OCI-M2 (cell line): Measurements from ENCODE around the gene IRF2BP1.
"Not testable (repeated sequence)": the region's sequence is repeated elsewhere in the genome, so short reads cannot be mapped to it uniquely, and the experiment has no call there.

ENCODE experiments used
- DNase-seq: peaks from one replicate; lab custom pipeline; 2025; ENCODE audit not compliant: unreplicated experiment; lab: John Stamatoyannopoulos, UW

The IRF2BP1 gene

DNA sequence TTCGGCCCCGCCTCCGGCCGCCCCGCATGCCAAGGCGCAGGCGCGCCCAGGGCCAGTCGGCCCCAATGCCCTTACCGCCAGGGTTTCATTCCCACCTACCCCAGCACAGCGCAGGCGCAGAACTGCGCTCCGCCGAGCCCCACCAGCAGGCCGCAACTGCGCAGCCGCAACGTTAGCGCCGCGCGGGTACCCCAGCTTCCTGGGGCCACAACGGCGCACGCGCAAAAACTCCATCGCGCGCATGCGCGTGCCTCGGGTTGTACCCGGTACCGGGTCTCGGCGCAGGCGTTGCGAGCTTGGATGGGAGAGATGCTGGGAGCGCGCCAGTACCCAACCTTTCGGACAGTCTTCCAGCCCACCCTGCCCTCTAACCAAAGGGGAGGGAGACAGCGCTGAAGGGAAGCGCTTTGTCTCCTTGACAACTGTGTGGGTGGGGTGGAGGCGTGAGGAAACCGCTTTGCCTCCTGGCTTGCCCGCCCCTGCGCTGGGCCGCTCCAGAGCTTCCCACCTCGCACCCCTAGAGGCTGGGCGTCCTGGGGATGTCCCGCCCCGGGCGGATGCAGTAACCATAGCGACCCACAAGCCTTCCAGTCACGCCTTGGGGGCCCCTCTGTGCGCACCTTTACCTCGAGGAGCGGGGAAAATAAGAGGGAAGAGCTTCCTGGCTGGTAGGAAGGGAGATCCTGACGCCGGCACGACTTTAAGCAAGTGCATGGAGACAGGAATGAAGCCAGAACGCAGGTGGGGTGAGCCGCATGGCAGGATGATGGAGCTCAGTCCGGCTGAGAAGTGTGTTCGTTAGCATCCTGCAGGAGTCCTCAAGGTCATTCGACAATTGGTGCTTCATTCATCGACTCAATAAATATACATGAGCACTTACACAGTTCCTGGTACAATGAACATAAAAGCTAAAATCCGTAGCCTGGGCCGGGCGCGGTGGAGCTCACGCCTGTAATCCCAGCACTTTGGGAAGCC, 17.0 kb upstream of the IRF2BP1 start:
- peak; percentile 94 for DNase-seq

DNA sequence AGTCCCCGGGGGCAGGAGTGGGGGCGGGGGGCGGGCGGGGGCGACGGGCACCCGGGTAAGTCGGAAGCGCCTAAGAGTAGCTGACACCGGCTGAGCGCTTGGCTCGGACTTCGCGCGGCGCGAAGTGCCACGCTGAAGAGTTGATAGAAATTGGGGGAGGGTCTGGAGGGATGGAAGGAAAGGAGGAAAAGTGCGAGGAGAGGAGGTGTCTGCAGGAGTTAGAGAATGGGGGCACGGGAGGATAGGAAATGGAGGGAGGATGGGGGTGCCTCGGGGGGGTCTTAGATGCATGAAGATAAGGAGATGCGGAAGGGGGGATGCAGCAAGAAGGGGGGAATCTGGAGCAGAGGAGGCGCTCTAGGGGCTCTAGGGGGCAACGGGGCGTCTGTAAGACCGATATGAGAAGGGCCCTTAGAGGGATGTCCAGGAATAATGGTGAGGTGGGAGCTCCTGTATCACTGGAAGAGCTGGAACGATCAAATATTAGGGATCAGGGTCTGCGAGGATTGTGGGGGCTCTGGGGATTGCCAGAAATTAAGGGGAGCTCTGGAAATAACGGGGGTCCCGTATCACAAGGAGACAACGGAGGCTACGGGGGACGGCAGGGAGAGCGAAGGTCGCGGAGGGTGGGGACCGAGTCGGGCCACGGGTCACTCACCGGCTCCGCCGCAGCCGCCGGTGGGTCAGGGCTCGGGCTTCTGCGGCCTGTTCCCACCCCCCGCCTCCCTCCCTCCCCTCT, 16.1 kb upstream of the IRF2BP1 start, which contains the start of gene MYPOP:
TSS of gene MYPOP (minus strand) at position 702 of the 739 bp plus-strand sequence. CDS start 840 bp downstream, outside the sequence.
- DNase-seq: no peak

GRCh38 chr19:45901432-45901911, 15.5 kb upstream of the IRF2BP1 start:
- DNase-seq: no peak

DNA sequence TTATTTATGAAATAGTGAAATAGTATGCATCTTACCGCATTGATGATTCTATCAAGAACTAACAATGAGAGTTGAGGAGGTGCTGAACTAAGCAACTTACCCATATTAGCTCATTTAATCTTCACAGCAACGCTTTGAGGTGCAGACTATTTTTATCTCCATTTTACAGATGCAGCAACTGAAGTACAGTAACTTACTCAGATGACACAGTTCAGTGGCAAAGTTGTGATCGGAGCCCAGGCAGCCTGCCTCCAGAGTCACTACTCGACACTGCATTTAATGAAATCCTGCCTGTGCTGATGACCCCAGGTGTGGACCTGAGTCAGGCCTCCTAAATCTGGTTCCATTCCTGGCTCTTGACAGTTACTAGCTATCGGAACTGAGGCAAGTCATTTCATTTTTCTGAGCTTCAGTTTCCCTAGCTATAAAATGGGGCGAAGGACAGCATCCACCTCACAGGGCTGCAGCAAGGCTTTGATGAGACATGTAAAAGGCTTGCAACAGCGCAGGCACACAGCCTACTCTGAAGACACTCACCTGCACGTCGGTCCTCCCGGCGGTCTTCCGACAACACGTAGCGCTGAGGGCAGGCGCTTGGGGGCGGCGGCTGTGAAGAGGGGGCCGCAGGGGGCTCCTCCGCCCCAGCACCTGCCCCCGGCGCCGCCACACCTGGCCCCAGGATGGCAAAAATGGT, 14.9 kb upstream of the IRF2BP1 start:
- DNase-seq: no peak

DNA sequence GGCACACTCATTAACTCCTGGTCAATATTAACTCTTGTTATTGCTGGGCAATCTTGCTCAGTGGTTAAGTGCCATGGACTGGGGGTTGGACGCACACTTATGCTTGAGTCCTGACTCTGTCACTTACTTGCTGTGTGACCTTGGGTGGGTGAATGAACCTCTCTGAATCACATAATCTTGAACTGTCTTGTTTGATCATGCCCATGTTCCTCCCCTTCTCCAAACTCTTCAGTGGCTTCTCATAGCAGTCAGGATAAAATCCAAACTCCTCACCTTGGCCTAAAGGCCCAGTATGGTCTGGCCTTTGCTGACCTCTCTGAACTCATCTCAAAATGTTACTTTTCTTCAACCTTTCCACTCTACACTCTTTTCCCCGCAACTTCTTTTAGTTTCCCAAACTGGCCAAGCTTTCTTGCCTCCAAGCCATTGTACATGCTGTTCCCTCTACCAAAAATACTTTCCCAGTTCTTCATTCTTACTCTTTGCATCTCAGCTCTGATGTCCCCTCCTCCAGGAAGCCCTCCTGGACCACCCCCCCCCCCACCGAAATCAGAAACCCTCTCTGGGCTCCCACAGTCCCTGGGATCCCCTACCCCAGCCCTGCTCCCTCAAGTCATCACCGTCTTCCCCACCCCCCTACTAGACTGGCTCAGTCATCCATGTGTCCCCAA, 14.1 kb upstream of the IRF2BP1 start:
- DNase-seq: no peak

GRCh38 chr19:45899253-45899652, 13.3 kb upstream of the IRF2BP1 start:
- no peak for DNase-seq

GRCh38 chr19:45897261-45897812, 11.4 kb upstream of the IRF2BP1 start:
- DNase-seq: no peak

- DNase-seq: not testable (repeated sequence)
Measured at GRCh38 chr19:45895983-45896599, 10.2 kb upstream of the IRF2BP1 start.

DNA sequence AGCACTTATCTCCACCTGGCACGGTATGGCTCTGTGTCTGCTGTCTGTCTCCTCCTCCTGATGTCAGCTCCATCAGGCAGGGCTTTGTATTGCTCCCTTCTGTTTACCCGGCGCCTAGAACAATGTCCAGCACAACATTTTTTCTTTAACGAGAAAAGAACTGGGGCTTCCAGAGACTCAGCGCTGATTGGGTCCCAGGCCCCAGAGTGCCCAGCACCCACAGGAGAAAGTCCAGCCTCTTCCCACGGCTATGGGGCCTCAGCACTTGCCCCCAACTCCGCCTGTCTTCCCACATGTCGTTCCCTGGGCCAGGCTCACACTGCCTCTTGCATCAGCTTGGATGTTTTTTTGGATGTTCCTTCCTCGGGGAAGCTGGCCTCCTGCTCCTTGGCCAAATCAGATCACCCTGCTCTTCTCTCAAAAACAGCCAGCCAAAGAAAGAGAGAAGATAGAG, 9.6 kb upstream of the IRF2BP1 start:
- no peak for DNase-seq

DNA sequence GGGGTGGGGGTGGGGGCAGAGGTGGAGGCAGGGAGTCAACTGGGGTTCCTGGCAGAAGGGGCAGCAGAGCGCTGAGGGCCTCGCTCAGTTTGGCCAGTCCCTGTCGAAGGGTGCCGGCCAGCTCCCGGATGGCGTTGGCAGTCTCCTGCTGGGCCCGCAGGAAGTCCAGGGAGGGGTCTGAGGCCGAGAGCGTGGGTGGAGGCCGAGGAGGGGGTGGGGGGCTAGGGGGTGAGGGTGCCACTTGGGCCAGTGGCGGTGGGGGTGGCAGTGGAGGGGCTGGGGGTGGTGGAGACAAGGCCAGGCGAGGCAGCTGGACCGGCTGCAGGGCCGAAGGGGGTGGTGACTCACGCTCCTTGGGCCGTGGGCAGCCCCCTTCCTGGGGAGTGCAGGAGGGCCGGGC, 4.9 kb upstream of the IRF2BP1 start:
- no peak for DNase-seq

- peak; percentile 44 for DNase-seq
Measured at GRCh38 chr19:45889210-45889885, 3.4 kb upstream of the IRF2BP1 start.

GRCh38 chr19:45887200-45887710, 1.3 kb upstream of the IRF2BP1 start:
- DNase-seq: no peak

DNA sequence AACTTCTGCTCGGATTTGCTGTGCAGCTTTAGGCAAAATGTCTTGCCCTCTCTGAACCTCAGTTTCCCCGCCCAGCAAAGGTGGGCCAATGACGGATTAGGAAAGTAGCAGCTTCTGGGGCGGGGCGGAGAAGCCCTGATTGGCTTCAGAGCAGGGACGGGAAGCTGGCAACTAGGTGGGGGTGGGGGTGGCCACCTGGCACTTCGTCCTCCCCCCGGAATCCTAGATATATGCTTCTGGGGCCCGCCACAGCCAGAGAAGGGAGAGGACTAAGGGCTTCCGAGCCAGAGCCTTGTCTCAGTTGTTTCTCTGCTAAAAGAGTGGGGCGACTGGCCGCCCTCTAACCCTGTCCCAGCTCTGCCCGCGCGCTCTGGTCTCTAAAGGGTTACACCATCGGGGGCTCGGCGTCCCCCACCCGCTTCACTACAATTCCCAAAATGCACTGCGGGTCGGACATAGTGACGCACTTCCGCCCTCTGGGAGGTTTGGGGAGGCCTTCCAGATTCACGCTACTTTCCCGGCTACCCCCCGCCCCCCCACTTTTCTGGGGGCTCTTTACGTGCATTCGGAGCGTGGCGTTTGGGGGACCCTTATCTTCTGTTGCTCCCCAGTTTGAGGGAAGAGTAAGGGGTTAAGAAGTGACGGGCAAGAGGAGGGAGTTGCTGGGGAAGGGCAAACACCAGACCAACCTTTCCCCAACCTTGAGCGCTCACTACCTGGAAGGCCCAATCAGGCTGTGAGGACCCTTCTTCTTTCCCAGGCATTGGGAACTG, 672 bp upstream of the IRF2BP1 start:
- DNase-seq: peak; percentile 77

GRCh38 chr19:45884682-45885555, 1.0 kb downstream of the IRF2BP1 start:
- DNase-seq: no peak

DNA sequence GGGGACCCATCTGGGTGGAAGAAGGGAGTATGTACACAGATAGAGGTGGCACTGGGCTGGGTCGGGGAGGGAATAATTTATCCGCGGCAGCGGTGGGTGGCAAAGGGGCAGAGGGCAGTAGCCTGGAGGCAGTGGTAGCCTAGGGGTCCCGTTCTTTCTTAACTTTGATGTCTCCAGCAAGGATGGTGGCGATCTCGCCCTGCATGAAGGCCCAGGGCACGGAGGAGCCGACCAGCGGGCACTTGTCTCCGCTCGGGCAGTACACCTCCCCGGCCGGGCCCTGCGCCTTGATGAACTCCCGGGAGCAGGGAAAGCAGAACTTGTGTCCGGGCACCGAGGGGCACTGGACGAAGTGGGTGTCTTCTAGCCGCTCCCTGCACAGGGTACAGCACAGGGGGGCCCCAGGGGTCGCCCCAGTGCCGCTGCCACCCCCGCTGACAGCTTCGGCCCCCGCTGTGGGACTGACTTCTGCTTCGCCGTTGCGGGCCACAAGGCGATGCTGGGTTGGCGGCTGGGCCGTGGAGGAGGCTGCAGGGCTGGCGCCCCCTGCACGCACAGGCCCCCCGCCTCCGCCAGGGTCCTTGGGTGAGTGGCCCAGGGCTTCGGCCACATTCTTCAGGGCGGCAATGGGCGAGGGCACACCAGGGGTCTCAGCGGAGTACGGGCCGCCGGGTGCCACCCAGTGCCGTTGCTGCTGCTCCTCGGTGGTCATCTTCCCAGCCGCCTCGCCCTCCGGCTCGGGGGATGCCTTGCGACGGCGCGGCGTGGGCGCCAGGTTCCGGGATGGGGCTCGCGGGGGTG, 1.9 kb downstream of the IRF2BP1 start:
- no peak for DNase-seq

GRCh38 chr19:45883586-45883880, 2.4 kb downstream of the IRF2BP1 start:
- no peak for DNase-seq
